Measurements from ENCODE around the gene ZNF280B. TPM values are rescaled to one million over a fixed set of nuclear protein-coding genes. Genes with fewer than 3 reads are reported as not detected.
A peak's percentile ranks its signal among the peaks of the same experiment; 100 is the strongest.

The ZNF280B gene
- total and polyA plus RNA-seq, 9 of the 15 experiments (the other 6 are each of a cell fraction or from before 2014, with no cell fraction given) = 7.7 to 29.9 (median 20.0) TPM

DNA sequence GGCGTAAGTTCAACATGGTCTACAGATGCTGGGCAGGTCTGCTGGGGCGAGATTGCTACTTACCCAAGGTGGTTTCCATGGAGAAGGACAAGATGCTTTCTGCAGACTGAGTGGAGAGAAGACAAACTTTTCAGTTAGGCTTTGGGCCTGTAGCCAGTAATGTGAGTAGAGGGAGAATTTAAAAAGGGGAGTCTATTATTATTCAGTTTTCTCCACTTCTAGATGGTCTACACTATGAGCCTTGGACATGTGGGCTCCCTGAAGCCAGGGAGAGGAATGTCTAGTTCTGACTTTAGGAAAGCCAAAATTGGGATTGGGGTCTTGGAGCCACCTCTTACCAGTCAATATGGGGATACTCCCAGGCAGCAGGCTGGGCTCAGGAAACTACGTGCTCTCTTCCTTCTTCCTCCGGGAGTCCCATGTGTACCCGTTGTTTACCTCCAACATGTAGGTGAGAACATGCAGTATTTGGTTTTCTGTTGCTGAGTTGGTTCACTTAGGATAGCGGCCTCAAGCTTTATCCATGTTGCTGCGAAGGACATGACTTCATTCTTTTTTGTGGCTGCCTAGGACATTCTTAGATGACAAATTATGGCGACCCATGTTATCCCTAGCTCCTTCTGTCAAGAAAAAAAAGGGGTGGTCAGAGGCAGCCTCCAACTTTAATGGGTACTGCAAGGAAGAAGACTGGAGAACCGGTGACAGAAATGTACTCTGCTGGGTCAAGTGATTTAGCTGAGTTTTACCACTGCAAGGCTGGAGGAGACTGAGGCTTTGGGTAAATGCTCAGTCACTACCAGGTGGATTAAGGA lies 26.3 kb upstream of the ZNF280B start (continued):
- TF ChIP-seq MECOM (CRISPR knock-in tag; IDR thresholded peaks at IDR 0.05) = peak; percentile 42; the same call in 1 of the 2 replicates
- 0 out of 2 replicates have a peak, but pooled peaks have one; percentile 17 for TF ChIP-seq PTTG1 (tag; IDR thresholded peaks at IDR 0.05; ENCODE audit: low read depth)
- no peak for TF ChIP-seq PHB2 (IDR thresholded peaks at IDR 0.05; ENCODE audit: low read depth)
- no peak for TF ChIP-seq NFIX (CRISPR knock-in tag; IDR thresholded peaks at IDR 0.05; ENCODE audit: low read depth)
- 0 out of 2 replicates have a peak, but pooled peaks have one; percentile 58 for TF ChIP-seq DLX4 (CRISPR knock-in tag; IDR thresholded peaks at IDR 0.05)
- TF ChIP-seq ZNF668 (CRISPR knock-in tag; IDR thresholded peaks at IDR 0.05) = peak; percentile 66; the same call in 1 of the 2 replicates
- peak in 1 of 2 experiments; percentile 53; a peak in 2 of 4 replicates for TF ChIP-seq FOXA3 (CRISPR knock-in tag; conservative IDR thresholded peaks at IDR 0.05 in 1 of 2, IDR thresholded peaks at IDR 0.05 in 1 of 2)
- no peak for TF ChIP-seq ILK (tag; IDR thresholded peaks at IDR 0.05; ENCODE audit: borderline replicate concordance, low read depth)
- TF ChIP-seq, protein P1, sequence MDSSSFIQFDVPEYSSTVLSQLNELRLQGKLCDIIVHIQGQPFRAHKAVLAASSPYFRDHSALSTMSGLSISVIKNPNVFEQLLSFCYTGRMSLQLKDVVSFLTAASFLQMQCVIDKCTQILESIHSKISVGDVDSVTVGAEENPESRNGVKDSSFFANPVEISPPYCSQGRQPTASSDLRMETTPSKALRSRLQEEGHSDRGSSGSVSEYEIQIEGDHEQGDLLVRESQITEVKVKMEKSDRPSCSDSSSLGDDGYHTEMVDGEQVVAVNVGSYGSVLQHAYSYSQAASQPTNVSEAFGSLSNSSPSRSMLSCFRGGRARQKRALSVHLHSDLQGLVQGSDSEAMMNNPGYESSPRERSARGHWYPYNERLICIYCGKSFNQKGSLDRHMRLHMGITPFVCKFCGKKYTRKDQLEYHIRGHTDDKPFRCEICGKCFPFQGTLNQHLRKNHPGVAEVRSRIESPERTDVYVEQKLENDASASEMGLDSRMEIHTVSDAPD (CRISPR knock-in tag; IDR thresholded peaks at IDR 0.05) = no peak
- TF ChIP-seq TAF9B (IDR thresholded peaks at IDR 0.05; ENCODE audit: partially characterized antibody) = no peak
- TF ChIP-seq STAT6 (CRISPR knock-in tag; IDR thresholded peaks at IDR 0.05) = peak; percentile 29; the same call in 1 of the 2 replicates
- TF ChIP-seq STAG1 (CRISPR knock-in tag; IDR thresholded peaks at IDR 0.05; ENCODE audit: borderline replicate concordance) = 0 out of 2 replicates have a peak, but pooled peaks have one; percentile 17
- peak in 1 of 2 experiments; percentile 66; a peak in 1 of 4 replicates for TF ChIP-seq MLX (CRISPR knock-in tag; conservative IDR thresholded peaks at IDR 0.05)
- TF ChIP-seq, protein P2, sequence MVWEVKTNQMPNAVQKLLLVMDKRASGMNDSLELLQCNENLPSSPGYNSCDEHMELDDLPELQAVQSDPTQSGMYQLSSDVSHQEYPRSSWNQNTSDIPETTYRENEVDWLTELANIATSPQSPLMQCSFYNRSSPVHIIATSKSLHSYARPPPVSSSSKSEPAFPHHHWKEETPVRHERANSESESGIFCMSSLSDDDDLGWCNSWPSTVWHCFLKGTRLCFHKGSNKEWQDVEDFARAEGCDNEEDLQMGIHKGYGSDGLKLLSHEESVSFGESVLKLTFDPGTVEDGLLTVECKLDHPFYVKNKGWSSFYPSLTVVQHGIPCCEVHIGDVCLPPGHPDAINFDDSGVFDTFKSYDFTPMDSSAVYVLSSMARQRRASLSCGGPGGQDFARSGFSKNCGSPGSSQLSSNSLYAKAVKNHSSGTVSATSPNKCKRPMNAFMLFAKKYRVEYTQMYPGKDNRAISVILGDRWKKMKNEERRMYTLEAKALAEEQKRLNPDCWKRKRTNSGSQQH (CRISPR knock-in tag; IDR thresholded peaks at IDR 0.05) = no peak
- 0 out of 2 replicates have a peak, but pooled peaks have one; percentile 15 for TF ChIP-seq MTF1 (CRISPR knock-in tag; IDR thresholded peaks at IDR 0.05; ENCODE audit: borderline replicate concordance)
- TF ChIP-seq ZNF584 (CRISPR knock-in tag; IDR thresholded peaks at IDR 0.05; ENCODE audit: low read depth) = 0 out of 2 replicates have a peak, but pooled peaks have one; percentile 2
- 0 out of 2 replicates have a peak, but pooled peaks have one; percentile 6 for TF ChIP-seq FOXJ3 (CRISPR knock-in tag; IDR thresholded peaks at IDR 0.05)
- no peak for TF ChIP-seq ZNF12 (CRISPR knock-in tag; IDR thresholded peaks at IDR 0.05)
- TF ChIP-seq ZNF24 (IDR thresholded peaks at IDR 0.05) = no peak
- 0 out of 2 replicates have a peak, but pooled peaks have one; percentile 39 for TF ChIP-seq KLF10 (CRISPR knock-in tag; IDR thresholded peaks at IDR 0.05)

Measured in K562 (cell line).